Endothelial cell of umbilical vein (primary cell): Measurements from ENCODE around the gene AARS2. TPM values are rescaled to one million over a fixed set of nuclear protein-coding genes. Genes with fewer than 3 reads are reported as not detected.

Experiments
- BruUV-seq: library from RNA; stranded (reverse); fragments of 400-500 nt; replicated peaks from 2 replicates; lab custom pipeline; 2021; lab: Mats Ljungman, UMichigan
- CTCF ChIA-PET: fragments of 300-600, 350-600 bp; sonication (Branson Sonifier 250); formaldehyde crosslinking; loops from one replicate; lab custom pipeline; 2021; ENCODE audit warnings: antibody characterized with exemption, inconsistent platforms; lab: Charles Lee
- POLR2A ChIA-PET: fragments of 300-600, 350-600 bp; sonication (Branson Sonifier 250); formaldehyde crosslinking; loops from one replicate; lab custom pipeline; 2021; ENCODE audit warnings: antibody characterized with exemption, inconsistent platforms; lab: Charles Lee
- DNase-seq: peaks from one replicate; pipeline ENCODE4 v3.0.0-alpha.2; 2011; ENCODE audit warnings: low read depth, low spot score
- FAIRE-seq: peaks from 2 replicates; lab custom pipeline; 2011; peaks lifted over from hg19 to GRCh38; lab: Jason Lieb, UNC
- H2AFZ ChIP-seq: 2 replicates; pipeline ENCODE4 v1.6.0; 2012; ENCODE audit warnings: low read depth, low read length, control low read depth, inconsistent platforms
- H3K27ac ChIP-seq: 2 replicates; pipeline ENCODE4 v1.5.1; 2011; ENCODE audit warnings: low read depth, mild to moderate bottlenecking, control low read depth, low read length, moderate library complexity; ENCODE audit not compliant: insufficient read depth
- H3K27me3 ChIP-seq, 2 experiments: 2 replicates each; pipeline versions ENCODE4 v1.6.0 to v1.6.1; 2011; ENCODE audit warnings: low read length in 2 of 2, mixed read lengths in 1 of 2; ENCODE audit not compliant: control insufficient read depth in 2 of 2, insufficient read depth in 2 of 2
- H3K36me3 ChIP-seq, 2 experiments: 2 replicates in 1 of 2; 3 replicates in 1 of 2; pipeline ENCODE4 v1.5.1; 2011; ENCODE audit warnings: low read length in 2 of 2, mild to moderate bottlenecking in 1 of 2, moderate library complexity in 1 of 2; ENCODE audit not compliant: control insufficient read depth in 2 of 2, insufficient read depth in 2 of 2; ENCODE audit errors: extremely low read depth in 1 of 2
- H3K4me1 ChIP-seq: 3 replicates; pipeline ENCODE4 v1.5.1; 2011; ENCODE audit warnings: mild to moderate bottlenecking, low read length; ENCODE audit not compliant: control insufficient read depth, insufficient read depth; ENCODE audit errors: extremely low read depth
- H3K4me2 ChIP-seq: 2 replicates; pipeline ENCODE4 v1.6.1; 2011; ENCODE audit warnings: low read length, control low read depth, mixed read lengths; ENCODE audit not compliant: insufficient read depth
- H3K4me3 ChIP-seq, 3 experiments: fragments of 200-600 bp in 1 of 3; sonication (generic), shearing (Covaris generic) in 1 of 3; replicated peaks in 1 of 3; 2 replicates each; pipeline ENCODE4 v1.5.1; 2011 to 2016; ENCODE audit warnings: control low read depth in 3 of 3, low read length in 3 of 3, mild to moderate bottlenecking in 2 of 3, inconsistent platforms in 1 of 3, low read depth in 1 of 3, moderate library complexity in 1 of 3; ENCODE audit not compliant: insufficient read depth in 1 of 3
- H3K79me2 ChIP-seq: 2 replicates; pipeline ENCODE4 v1.6.0; 2012; ENCODE audit warnings: low read length, inconsistent platforms; ENCODE audit not compliant: control insufficient read depth, insufficient read depth
- H3K9ac ChIP-seq: replicated peaks from 2 replicates; pipeline ENCODE3; 2011; ENCODE audit warnings: low read length, control low read depth; ENCODE audit not compliant: insufficient read depth; ENCODE audit errors: extremely low read depth
- H3K9me1 ChIP-seq: replicated peaks from 3 replicates; pipeline ENCODE4 v1.6.0; 2011; ENCODE audit warnings: mild to moderate bottlenecking, low read length; ENCODE audit not compliant: control insufficient read depth, insufficient read depth; ENCODE audit errors: extremely low read depth
- H3K9me3 ChIP-seq: replicated peaks from 2 replicates; pipeline ENCODE4 v1.5.1; 2012; ENCODE audit warnings: low read length, inconsistent platforms; ENCODE audit not compliant: control insufficient read depth, insufficient read depth
- H4K20me1 ChIP-seq: replicated peaks from 2 replicates; pipeline ENCODE3; 2011; ENCODE audit warnings: mild to moderate bottlenecking, low read length; ENCODE audit not compliant: control insufficient read depth, insufficient read depth; ENCODE audit errors: extremely low read depth
- EZH2 ChIP-seq: IDR thresholded peaks from 2 replicates; pipeline ENCODE4 v1.6.1; 2012; ENCODE audit warnings: borderline replicate concordance, low read depth, mild to moderate bottlenecking, moderate library complexity, low read length, inconsistent platforms; ENCODE audit not compliant: severe bottlenecking
- GATA2 ChIP-seq: IDR thresholded peaks from 2 replicates; pipeline ENCODE4 v1.7.0; 2011; ENCODE audit warnings: low read depth, mild to moderate bottlenecking, moderate library complexity, mixed read lengths, low read length; ENCODE audit not compliant: insufficient read length, insufficient read depth
- JUN ChIP-seq: IDR thresholded peaks from 2 replicates; pipeline ENCODE4 v1.6.1; 2011; ENCODE audit warnings: borderline replicate concordance, low read depth; ENCODE audit not compliant: insufficient read length, insufficient read depth
- MYC ChIP-seq: IDR thresholded peaks from one replicate; pipeline ENCODE4 v1.6.1; 2011; ENCODE audit warnings: mild to moderate bottlenecking, low read depth, low read length
- POLR2A ChIP-seq: IDR thresholded peaks from 2 replicates; pipeline ENCODE4 v1.6.1; 2012; ENCODE audit warnings: low read depth, mild to moderate bottlenecking, control low read depth, low read length
- POLR2AphosphoS5 ChIP-seq: IDR thresholded peaks from 2 replicates; pipeline ENCODE4 v1.6.1; 2012; ENCODE audit warnings: low read depth, mild to moderate bottlenecking, control low read depth, low read length, moderate library complexity; ENCODE audit not compliant: insufficient read depth
- dilution Hi-C: fragments of 300-500 bp; cut with MboI; formaldehyde crosslinking; loops from one replicate; pipeline ENCODE4 v1.15.0; 2019; ENCODE audit warnings: low sequenced_read_pairs; ENCODE audit not compliant: extremely low pct_ligation_motif_present
- intact Hi-C: fragments of 100-400 bp; cut with micrococcal nuclease; formaldehyde crosslinking; loops from one replicate; pipeline ENCODE4 v1.10.0; 2022
- polyA plus RNA-seq, 4 experiments: library from polyadenylated mRNA; depleted of rRNA in 3 of 4; stranded (reverse) in 3 of 4; unstranded in 1 of 4; fragments of >200 nt; gene quantifications; 2 replicates each; pipeline versions ENCODE4 v1.2.1 to v1.2.3, GENCODE V29; 2011 to 2012; ENCODE audit warnings: missing spikeins in 1 of 4
- total RNA-seq: library from RNA; stranded (reverse); gene quantifications from 2 replicates; pipeline ENCODE4 v1.2.3, GENCODE V29; 2021
- TF ChIP-seq, protein P1 (sequence below), 2 donors: IDR thresholded peaks; 1 replicate in 1 of 2; 2 replicates in 1 of 2; pipeline ENCODE4 v1.5.1; 2011; ENCODE audit warnings: low read length in 2 of 2, mild to moderate bottlenecking in 2 of 2, moderate library complexity in 2 of 2, control low read depth in 1 of 2, inconsistent platforms in 1 of 2, low read depth in 1 of 2; ENCODE audit not compliant: insufficient read depth in 1 of 2; ENCODE audit errors: extremely low read depth in 1 of 2

Gene AARS2
- total and polyA plus RNA-seq, 2 donors (not counting 3 experiments of a cell fraction or from before 2014, with no cell fraction given) = 8.3 to 17.9 TPM

GRCh38 chr6:44260011-44260410 lies 53.1 kb downstream of the AARS2 start:
- Histone ChIP-seq H2AFZ (no peak overlapping the region), H3K4me2 (no peak overlapping the region), H3K79me2 (peaks cover 38% of the 10 kb centered on the region), H3K9me3 (no peaks in the 10 kb centered on the region), H3K4me1 (peaks cover 41% of the 10 kb centered on the region), H3K9me1 (no peaks in the 10 kb centered on the region), H3K27ac (no peak overlapping the region), H4K20me1 (no peaks in the 10 kb centered on the region), H3K27me3 (no peaks in the 10 kb centered on the region), H3K9ac (no peak overlapping the region), H3K36me3 (peaks cover 3 to 25% of the 10 kb centered on the region in 2 experiments), H3K4me3 (no peak overlapping the region)
- BruUV-seq = no TSS peak
- POLR2A ChIA-PET = no interaction called here
- DNase-seq (no peak), FAIRE-seq (no peak)
- intact Hi-C loops (no loop called here), dilution Hi-C loops (no loop called here)
- TF ChIP-seq JUN (no peak), POLR2AphosphoS5 (no peak), POLR2A (no peak), MYC (no peak), GATA2 (no peak), EZH2 (no peak)
- TF ChIP-seq, protein P1, sequence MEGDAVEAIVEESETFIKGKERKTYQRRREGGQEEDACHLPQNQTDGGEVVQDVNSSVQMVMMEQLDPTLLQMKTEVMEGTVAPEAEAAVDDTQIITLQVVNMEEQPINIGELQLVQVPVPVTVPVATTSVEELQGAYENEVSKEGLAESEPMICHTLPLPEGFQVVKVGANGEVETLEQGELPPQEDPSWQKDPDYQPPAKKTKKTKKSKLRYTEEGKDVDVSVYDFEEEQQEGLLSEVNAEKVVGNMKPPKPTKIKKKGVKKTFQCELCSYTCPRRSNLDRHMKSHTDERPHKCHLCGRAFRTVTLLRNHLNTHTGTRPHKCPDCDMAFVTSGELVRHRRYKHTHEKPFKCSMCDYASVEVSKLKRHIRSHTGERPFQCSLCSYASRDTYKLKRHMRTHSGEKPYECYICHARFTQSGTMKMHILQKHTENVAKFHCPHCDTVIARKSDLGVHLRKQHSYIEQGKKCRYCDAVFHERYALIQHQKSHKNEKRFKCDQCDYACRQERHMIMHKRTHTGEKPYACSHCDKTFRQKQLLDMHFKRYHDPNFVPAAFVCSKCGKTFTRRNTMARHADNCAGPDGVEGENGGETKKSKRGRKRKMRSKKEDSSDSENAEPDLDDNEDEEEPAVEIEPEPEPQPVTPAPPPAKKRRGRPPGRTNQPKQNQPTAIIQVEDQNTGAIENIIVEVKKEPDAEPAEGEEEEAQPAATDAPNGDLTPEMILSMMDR (IDR thresholded peaks at IDR 0.05; ENCODE audit: extremely low read depth in 1 of 2, insufficient read depth in 1 of 2, low read depth in 1 of 2, low read length in 2 of 2) = no peak
- CTCF ChIA-PET = no interaction called here
